Astrocyte (in vitro differentiated cells and primary cell): Measurements from ENCODE around the gene HECTD4. TPM values are rescaled to one million over a fixed set of nuclear protein-coding genes. Genes with fewer than 3 reads are reported as not detected.
"Not testable (repeated sequence)": the region's sequence is repeated elsewhere in the genome, so short reads cannot be mapped to it uniquely, and the experiment has no call there.

Experiments used
- DNase-seq: peaks from one replicate; pipeline ENCODE4 v3.0.0-alpha.2; 2010; ENCODE audit warnings: low read depth
- FAIRE-seq: peaks from 2 replicates; lab custom pipeline; 2011; peaks lifted over from hg19 to GRCh38; lab: Jason Lieb, UNC
- H2AFZ ChIP-seq: 2 replicates; pipeline ENCODE4 v1.6.0; 2012; ENCODE audit warnings: low read depth, low read length, inconsistent platforms
- H3K27ac ChIP-seq: 2 replicates; pipeline ENCODE4 v1.5.1; 2011; ENCODE audit warnings: low read depth, low read length, inconsistent platforms
- H3K27me3 ChIP-seq: 2 replicates; pipeline ENCODE4 v1.6.0; 2011; ENCODE audit warnings: low read length, inconsistent platforms; ENCODE audit not compliant: insufficient read depth
- H3K36me3 ChIP-seq: 2 replicates; pipeline ENCODE4 v1.5.1; 2011; ENCODE audit warnings: low read length, inconsistent platforms; ENCODE audit not compliant: insufficient read depth
- H3K4me1 ChIP-seq: 2 replicates; pipeline ENCODE4 v1.5.1; 2011; ENCODE audit warnings: low read length, inconsistent platforms; ENCODE audit not compliant: insufficient read depth
- H3K4me2 ChIP-seq: 2 replicates; pipeline ENCODE4 v1.6.0; 2012; ENCODE audit warnings: low read length, inconsistent platforms
- H3K4me3 ChIP-seq: 2 replicates; pipeline ENCODE4 v1.5.1; 2011; ENCODE audit warnings: low read depth, mild to moderate bottlenecking, low read length, inconsistent platforms; ENCODE audit not compliant: insufficient read depth
- H3K79me2 ChIP-seq: 2 replicates; pipeline ENCODE4 v1.6.0; 2012; ENCODE audit warnings: mild to moderate bottlenecking, low read length, inconsistent platforms; ENCODE audit not compliant: insufficient read depth
- H3K9ac ChIP-seq: 2 replicates; pipeline ENCODE4 v1.6.0; 2012; ENCODE audit warnings: mild to moderate bottlenecking, low read length, inconsistent platforms
- H3K9me3 ChIP-seq: 2 replicates; pipeline ENCODE4 v1.5.1; 2012; ENCODE audit warnings: low read depth, mild to moderate bottlenecking, low read length, inconsistent platforms; ENCODE audit not compliant: insufficient read depth
- H4K20me1 ChIP-seq: 2 replicates; pipeline ENCODE4 v1.6.0; 2012; ENCODE audit warnings: low read length, inconsistent platforms; ENCODE audit not compliant: insufficient read depth
- H3K27ac Mint-ChIP-seq: one replicate; pipeline ENCODE4 v1.8.0; 2021; ENCODE audit warnings: mild to moderate bottlenecking, mixed read lengths; ENCODE audit not compliant: unreplicated experiment
- H3K27me3 Mint-ChIP-seq: one replicate; pipeline ENCODE4 v1.8.0; 2021; ENCODE audit warnings: low read depth, mixed read lengths; ENCODE audit not compliant: unreplicated experiment
- H3K36me3 Mint-ChIP-seq: one replicate; pipeline ENCODE4 v1.8.0; 2021; ENCODE audit warnings: low read depth, mixed read lengths; ENCODE audit not compliant: unreplicated experiment
- H3K4me1 Mint-ChIP-seq: one replicate; pipeline ENCODE4 v1.8.0; 2021; ENCODE audit warnings: low read depth, mixed read lengths; ENCODE audit not compliant: unreplicated experiment
- H3K4me3 Mint-ChIP-seq: one replicate; pipeline ENCODE4 v1.8.0; 2021; ENCODE audit warnings: mild to moderate bottlenecking, moderate library complexity, mixed read lengths; ENCODE audit not compliant: unreplicated experiment
- H3K9me3 Mint-ChIP-seq: one replicate; pipeline ENCODE4 v1.8.0; 2021; ENCODE audit warnings: mild to moderate bottlenecking, mixed read lengths; ENCODE audit not compliant: unreplicated experiment
- CTCF ChIP-seq: IDR thresholded peaks from 2 replicates; pipeline ENCODE4 v1.5.1; 2011; ENCODE audit warnings: low read depth, mild to moderate bottlenecking, inconsistent platforms, low read length, moderate library complexity; ENCODE audit not compliant: insufficient read depth
- EZH2 ChIP-seq: IDR thresholded peaks from 2 replicates; pipeline ENCODE4 v1.6.1; 2012; ENCODE audit warnings: mild to moderate bottlenecking, low read length, inconsistent platforms; ENCODE audit not compliant: insufficient read depth
- total RNA-seq: library from RNA; stranded (reverse); gene quantifications from 2 replicates; pipeline ENCODE4 v1.2.1, GENCODE V29; 2021

HECTD4 gene
- total RNA-seq, 1 donor from 2014 or later: 38.9 TPM

DNA sequence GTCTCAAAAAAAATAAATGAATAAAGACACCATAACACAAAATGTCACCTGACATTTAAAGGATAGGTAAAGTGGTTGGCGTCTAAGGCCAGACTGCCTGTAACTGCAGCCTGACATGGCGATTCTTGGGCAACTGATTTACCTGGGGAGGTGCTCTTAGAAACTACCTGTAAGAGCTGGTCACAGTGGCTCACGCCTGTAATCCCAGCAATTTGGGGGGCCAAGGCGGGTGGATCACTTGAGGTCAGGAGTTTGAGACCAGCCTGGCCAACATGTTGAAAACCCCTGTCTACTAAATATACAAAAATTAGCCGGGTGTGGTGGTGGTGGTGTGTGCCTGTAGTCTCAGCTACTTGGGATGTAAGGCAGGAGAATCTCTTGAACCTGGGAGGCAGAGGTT lies 18.8 kb upstream of the HECTD4 start:
- H3K4me3 Mint-ChIP-seq: no peak overlapping the region
- H2AFZ ChIP-seq: no peak overlapping the region
- H4K20me1 ChIP-seq: peaks cover 21% of the 10 kb centered on the region
- H3K9me3 ChIP-seq: no peaks in the 10 kb centered on the region
- H3K27ac Mint-ChIP-seq: no peak overlapping the region
- no peak for TF ChIP-seq CTCF
- no peak for TF ChIP-seq EZH2
- H3K27me3 ChIP-seq: no peaks in the 10 kb centered on the region
- no peak overlapping the region for H3K4me3 ChIP-seq
- H3K4me1 ChIP-seq: no peaks in the 10 kb centered on the region
- peaks cover 2% of the 10 kb centered on the region for H3K79me2 ChIP-seq
- no peak for DNase-seq
- peaks cover 11% of the 10 kb centered on the region for H3K36me3 Mint-ChIP-seq
- H3K4me1 Mint-ChIP-seq: peaks cover 7% of the 10 kb centered on the region
- no peak overlapping the region for H3K4me2 ChIP-seq
- peaks cover 5% of the 10 kb centered on the region for H3K9me3 Mint-ChIP-seq
- no peaks in the 10 kb centered on the region for H3K27me3 Mint-ChIP-seq
- H3K9ac ChIP-seq: no peak overlapping the region
- no peak overlapping the region for H3K27ac ChIP-seq
- no peak for FAIRE-seq
- peaks cover 18% of the 10 kb centered on the region for H3K36me3 ChIP-seq

DNA sequence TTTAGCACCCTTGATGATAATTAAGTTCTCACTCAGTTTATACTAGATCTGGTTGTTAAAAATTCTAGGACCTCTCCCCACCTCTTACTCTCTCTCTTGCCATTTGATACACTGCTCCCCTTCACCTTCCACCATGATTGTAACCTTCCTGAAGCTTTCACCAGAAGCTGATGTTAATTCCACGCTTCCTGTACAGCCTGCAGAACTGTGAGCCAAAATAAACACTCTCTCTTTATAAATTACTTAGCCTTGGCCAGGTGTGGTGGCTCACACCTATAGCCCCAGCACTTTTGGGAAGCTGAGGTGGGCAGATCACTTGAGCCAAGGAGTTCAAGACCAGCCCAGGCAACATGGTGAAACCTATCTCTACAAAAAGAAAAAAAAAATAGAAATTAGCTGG lies 11.1 kb upstream of the HECTD4 start:
- no peak for TF ChIP-seq CTCF
- no peak for TF ChIP-seq EZH2
- no peaks in the 10 kb centered on the region for H4K20me1 ChIP-seq
- H3K27me3 ChIP-seq: no peaks in the 10 kb centered on the region
- Mint-ChIP-seq H3K36me3 (peaks cover 3% of the 10 kb centered on the region), H3K27me3 (no peaks in the 10 kb centered on the region), H3K27ac (no peak overlapping the region), H3K4me1 (no peaks in the 10 kb centered on the region), H3K4me3 (no peak overlapping the region), H3K9me3 (peaks cover 12% of the 10 kb centered on the region)
- H3K4me2 ChIP-seq: no peak overlapping the region
- DNase-seq: no peak
- no peak overlapping the region for H3K9ac ChIP-seq
- H3K79me2 ChIP-seq: no peaks in the 10 kb centered on the region
- no peaks in the 10 kb centered on the region for H3K9me3 ChIP-seq
- no peaks in the 10 kb centered on the region for H3K36me3 ChIP-seq
- no peaks in the 10 kb centered on the region for H3K4me1 ChIP-seq
- no peak overlapping the region for H2AFZ ChIP-seq
- FAIRE-seq: no peak
- H3K4me3 ChIP-seq: no peak overlapping the region
- H3K27ac ChIP-seq: no peak overlapping the region

GRCh38 chr12:112389922-112390654 lies 7.9 kb upstream of the HECTD4 start:
- not testable (repeated sequence) for H3K9me3 Mint-ChIP-seq, H3K27me3 Mint-ChIP-seq, H3K27me3 ChIP-seq, H3K36me3 Mint-ChIP-seq, H3K36me3 ChIP-seq, H3K9me3 ChIP-seq, DNase-seq, H3K4me1 Mint-ChIP-seq, FAIRE-seq, H3K79me2 ChIP-seq, H3K4me2 ChIP-seq, H4K20me1 ChIP-seq, H3K27ac ChIP-seq, H3K4me1 ChIP-seq, H2AFZ ChIP-seq, H3K9ac ChIP-seq, H3K27ac Mint-ChIP-seq, H3K4me3 Mint-ChIP-seq, H3K4me3 ChIP-seq
